ENCODE results near the gene GAREM2.

DNA sequence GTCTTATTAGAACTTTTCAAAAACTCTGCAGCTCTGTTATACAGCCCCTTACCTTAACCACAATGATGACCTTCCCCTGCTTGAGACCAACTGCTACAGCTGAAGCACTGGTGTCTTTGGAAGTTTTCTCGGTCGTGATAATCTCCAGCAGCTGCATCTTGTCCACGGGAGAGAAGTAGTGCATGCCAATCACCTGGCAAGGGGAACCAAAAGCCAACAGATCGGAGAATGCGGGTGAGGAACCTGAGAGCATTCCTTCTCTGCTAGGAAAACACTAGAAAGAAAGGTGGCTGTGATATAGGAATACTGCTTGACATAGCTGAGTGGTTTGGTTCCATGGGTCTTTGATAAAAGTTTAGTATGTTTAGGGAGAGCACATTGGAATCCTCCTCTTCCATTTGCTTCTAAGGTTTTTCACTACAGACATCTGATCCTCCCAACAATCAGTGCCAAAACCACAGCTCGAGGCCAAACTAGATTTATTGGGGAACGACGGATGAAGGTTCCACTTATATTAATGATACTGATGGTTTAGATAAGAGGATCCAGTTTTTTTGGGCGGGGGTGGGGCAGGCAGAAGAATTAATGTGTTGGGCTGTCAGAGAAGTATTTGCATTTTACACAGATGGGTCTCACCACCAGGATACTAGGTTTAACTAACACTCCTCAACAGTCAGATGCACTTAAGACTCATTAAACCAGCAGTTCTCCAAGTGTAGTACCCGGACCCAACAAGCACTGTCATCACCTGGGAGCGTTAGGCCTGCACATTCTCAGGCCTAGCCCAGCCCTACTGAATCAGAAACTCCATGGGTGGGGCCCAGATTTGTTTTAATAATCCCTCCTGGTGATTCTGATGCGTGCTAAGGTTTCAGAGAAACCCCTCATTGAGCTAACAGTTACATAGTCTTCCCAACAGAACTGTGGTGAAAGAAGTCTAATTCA is 22.4 kb downstream of the GAREM2 start:
- no peak for TF ChIP-seq POLR2A (IDR thresholded peaks at IDR 0.05)
- TF ChIP-seq, protein P1, sequence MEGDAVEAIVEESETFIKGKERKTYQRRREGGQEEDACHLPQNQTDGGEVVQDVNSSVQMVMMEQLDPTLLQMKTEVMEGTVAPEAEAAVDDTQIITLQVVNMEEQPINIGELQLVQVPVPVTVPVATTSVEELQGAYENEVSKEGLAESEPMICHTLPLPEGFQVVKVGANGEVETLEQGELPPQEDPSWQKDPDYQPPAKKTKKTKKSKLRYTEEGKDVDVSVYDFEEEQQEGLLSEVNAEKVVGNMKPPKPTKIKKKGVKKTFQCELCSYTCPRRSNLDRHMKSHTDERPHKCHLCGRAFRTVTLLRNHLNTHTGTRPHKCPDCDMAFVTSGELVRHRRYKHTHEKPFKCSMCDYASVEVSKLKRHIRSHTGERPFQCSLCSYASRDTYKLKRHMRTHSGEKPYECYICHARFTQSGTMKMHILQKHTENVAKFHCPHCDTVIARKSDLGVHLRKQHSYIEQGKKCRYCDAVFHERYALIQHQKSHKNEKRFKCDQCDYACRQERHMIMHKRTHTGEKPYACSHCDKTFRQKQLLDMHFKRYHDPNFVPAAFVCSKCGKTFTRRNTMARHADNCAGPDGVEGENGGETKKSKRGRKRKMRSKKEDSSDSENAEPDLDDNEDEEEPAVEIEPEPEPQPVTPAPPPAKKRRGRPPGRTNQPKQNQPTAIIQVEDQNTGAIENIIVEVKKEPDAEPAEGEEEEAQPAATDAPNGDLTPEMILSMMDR (IDR thresholded peaks at IDR 0.05), result no peak
